Uterus (tissue), 4 donors: ENCODE data around the gene RGS6. TPM values are rescaled to one million over a fixed set of nuclear protein-coding genes. Genes with fewer than 3 reads are reported as not detected.

ENCODE experiments used
- DNase-seq, 2 donors: peaks; one replicate each; pipeline ENCODE4 v3.0.0-alpha.2; 2019 to 2020
- H3K27ac ChIP-seq, 2 donors: fragments of 200-600 bp; sonication (generic); 1 replicate in 1 of 2; 2 replicates in 1 of 2; pipeline ENCODE4 v1.5.1; 2016 to 2018
- H3K27me3 ChIP-seq, 2 donors: fragments of 200-600 bp; sonication (generic); one replicate each; pipeline ENCODE4 v1.5.1; 2018 to 2019; ENCODE audit warnings: control low read depth in 1 of 2
- H3K36me3 ChIP-seq, 2 donors: fragments of 200-600 bp; sonication (generic); one replicate each; pipeline ENCODE4 v1.5.1; 2019; ENCODE audit warnings: control low read depth in 1 of 2
- H3K4me1 ChIP-seq, 2 donors: fragments of 200-600 bp; sonication (generic); one replicate each; pipeline ENCODE4 v1.5.1; 2018 to 2019; ENCODE audit warnings: control low read depth in 1 of 2
- H3K4me3 ChIP-seq, 2 donors: fragments of 200-600 bp; sonication (generic); 1 replicate in 1 of 2; 2 replicates in 1 of 2; pipeline ENCODE4 v1.5.1; 2018 to 2019; ENCODE audit warnings: mild to moderate bottlenecking in 1 of 2
- H3K9me3 ChIP-seq, 2 donors: fragments of 200-600 bp; sonication (generic); one replicate each; pipeline ENCODE4 v1.5.1; 2019; ENCODE audit warnings: control low read depth in 1 of 2
- POLR2A ChIP-seq, 2 donors: fragments of 450-650 bp; IDR thresholded peaks; one replicate each; pipeline ENCODE4 v1.6.1; 2016; ENCODE audit warnings: antibody characterized with exemption in 2 of 2, mild to moderate bottlenecking in 1 of 2, moderate library complexity in 1 of 2
- intact Hi-C: fragments of 100-400 bp; cut with DNase I; formaldehyde crosslinking; loops from one replicate; pipeline ENCODE4 v1.15.1; 2023; ENCODE audit warnings: low total_unique reads
- total RNA-seq, 4 donors: library from RNA; depleted of rRNA in 3 of 4; stranded (reverse); fragments of >200 nt in 3 of 4; gene quantifications; one replicate each; pipeline versions ENCODE4 v1.1.0 to v1.2.4, GENCODE V29; 2014 to 2023
- TF ChIP-seq, protein P1 (sequence below), 4 experiments: fragments of 200-600 bp in 2 of 4; fragments of 450-650 bp in 2 of 4; sonication (generic) in 2 of 4; IDR thresholded peaks; one replicate each; pipeline ENCODE4 v1.5.1; 2016 to 2019; ENCODE audit warnings: antibody characterized with exemption in 4 of 4, mild to moderate bottlenecking in 2 of 4, moderate library complexity in 1 of 4
- donor health status: DM: yes; HTN: yes; CAD: no.

The RGS6 gene
- total RNA-seq, 4 donors from 2014 or later: 1.0 to 7.4 (median 6.2) TPM; not detected in 1

DNA sequence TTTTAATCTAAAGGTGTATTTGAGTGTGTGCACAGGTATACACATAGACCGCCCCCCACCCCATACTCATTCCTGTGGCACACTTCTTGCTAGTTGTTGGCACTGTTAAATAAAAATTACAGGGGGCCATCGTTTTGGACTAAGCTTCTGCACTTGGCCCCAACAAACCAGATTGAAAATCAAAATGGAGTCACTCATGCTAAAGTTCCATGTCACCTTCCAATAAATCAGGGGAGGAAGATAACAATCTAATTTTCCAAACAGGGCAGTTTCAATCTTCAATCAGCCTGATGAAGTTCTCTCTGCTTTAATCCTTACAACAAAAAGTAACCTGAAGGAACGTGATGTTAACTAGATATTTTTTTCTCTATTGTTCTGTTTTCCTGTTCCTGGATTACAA is 78.2 kb downstream of the RGS6 start:
- Histone ChIP-seq H3K27ac (no peak overlapping the region), H3K4me1 (no peaks in the 10 kb centered on the region), H3K27me3 (no peaks in the 10 kb centered on the region), H3K9me3 (no peaks in the 10 kb centered on the region), H3K36me3 (no peaks in the 10 kb centered on the region), H3K4me3 (no peak overlapping the region)
- no peak for DNase-seq
- intact Hi-C loops: no loop called here
- no peak for TF ChIP-seq POLR2A (IDR thresholded peaks at IDR 0.05)
- TF ChIP-seq, protein P1, sequence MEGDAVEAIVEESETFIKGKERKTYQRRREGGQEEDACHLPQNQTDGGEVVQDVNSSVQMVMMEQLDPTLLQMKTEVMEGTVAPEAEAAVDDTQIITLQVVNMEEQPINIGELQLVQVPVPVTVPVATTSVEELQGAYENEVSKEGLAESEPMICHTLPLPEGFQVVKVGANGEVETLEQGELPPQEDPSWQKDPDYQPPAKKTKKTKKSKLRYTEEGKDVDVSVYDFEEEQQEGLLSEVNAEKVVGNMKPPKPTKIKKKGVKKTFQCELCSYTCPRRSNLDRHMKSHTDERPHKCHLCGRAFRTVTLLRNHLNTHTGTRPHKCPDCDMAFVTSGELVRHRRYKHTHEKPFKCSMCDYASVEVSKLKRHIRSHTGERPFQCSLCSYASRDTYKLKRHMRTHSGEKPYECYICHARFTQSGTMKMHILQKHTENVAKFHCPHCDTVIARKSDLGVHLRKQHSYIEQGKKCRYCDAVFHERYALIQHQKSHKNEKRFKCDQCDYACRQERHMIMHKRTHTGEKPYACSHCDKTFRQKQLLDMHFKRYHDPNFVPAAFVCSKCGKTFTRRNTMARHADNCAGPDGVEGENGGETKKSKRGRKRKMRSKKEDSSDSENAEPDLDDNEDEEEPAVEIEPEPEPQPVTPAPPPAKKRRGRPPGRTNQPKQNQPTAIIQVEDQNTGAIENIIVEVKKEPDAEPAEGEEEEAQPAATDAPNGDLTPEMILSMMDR (IDR thresholded peaks at IDR 0.05): no peak

GRCh38 chr14:72013721-72014345 is 81.6 kb downstream of the RGS6 start:
- Histone ChIP-seq H3K27me3 (no peaks in the 10 kb centered on the region), H3K27ac (no peak overlapping the region), H3K4me1 (no peaks in the 10 kb centered on the region), H3K36me3 (no peaks in the 10 kb centered on the region), H3K9me3 (no peaks in the 10 kb centered on the region), H3K4me3 (no peak overlapping the region)
- DNase-seq: no peak
- intact Hi-C loops: no loop called here
- TF ChIP-seq, protein P1 (IDR thresholded peaks at IDR 0.05): no peak
- no peak for TF ChIP-seq POLR2A (IDR thresholded peaks at IDR 0.05)

- intact Hi-C loops: no loop called here
- H3K27me3 ChIP-seq: no peaks in the 10 kb centered on the region
- no peak overlapping the region for H3K4me3 ChIP-seq
- no peak for DNase-seq
- no peaks in the 10 kb centered on the region for H3K36me3 ChIP-seq
- no peaks in the 10 kb centered on the region for H3K9me3 ChIP-seq
- TF ChIP-seq POLR2A (IDR thresholded peaks at IDR 0.05): no peak
- TF ChIP-seq, protein P1 (IDR thresholded peaks at IDR 0.05): no peak
- no peaks in the 10 kb centered on the region for H3K4me1 ChIP-seq
- H3K27ac ChIP-seq: no peak overlapping the region
Observed at GRCh38 chr14:72014486-72014885, 82.3 kb downstream of the RGS6 start.

DNA sequence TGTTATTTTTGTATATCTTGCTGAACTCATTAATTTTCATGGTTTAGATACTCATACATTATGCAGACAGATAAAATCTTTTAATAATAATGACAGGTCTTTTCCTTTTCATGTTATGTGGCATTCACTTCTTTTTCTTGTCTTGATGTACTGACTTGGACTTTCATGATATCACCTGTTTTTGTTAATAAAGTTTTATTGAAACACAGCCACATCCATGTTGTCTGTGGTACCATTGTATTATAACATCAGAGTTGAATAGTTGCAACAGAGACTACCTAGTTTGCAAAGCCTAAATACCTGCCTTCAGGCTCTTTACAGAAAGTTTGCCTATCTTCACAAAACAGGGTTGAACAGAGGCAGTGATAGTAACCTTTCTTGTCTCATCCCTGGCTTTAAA is 85.1 kb downstream of the RGS6 start:
- no peak for DNase-seq
- H3K4me3 ChIP-seq: no peak overlapping the region
- TF ChIP-seq, protein P1 (IDR thresholded peaks at IDR 0.05): no peak
- intact Hi-C loops: no loop called here
- H3K27me3 ChIP-seq: no peaks in the 10 kb centered on the region
- H3K9me3 ChIP-seq: no peaks in the 10 kb centered on the region
- H3K27ac ChIP-seq: no peak overlapping the region
- no peaks in the 10 kb centered on the region for H3K4me1 ChIP-seq
- H3K36me3 ChIP-seq: no peaks in the 10 kb centered on the region

DNA sequence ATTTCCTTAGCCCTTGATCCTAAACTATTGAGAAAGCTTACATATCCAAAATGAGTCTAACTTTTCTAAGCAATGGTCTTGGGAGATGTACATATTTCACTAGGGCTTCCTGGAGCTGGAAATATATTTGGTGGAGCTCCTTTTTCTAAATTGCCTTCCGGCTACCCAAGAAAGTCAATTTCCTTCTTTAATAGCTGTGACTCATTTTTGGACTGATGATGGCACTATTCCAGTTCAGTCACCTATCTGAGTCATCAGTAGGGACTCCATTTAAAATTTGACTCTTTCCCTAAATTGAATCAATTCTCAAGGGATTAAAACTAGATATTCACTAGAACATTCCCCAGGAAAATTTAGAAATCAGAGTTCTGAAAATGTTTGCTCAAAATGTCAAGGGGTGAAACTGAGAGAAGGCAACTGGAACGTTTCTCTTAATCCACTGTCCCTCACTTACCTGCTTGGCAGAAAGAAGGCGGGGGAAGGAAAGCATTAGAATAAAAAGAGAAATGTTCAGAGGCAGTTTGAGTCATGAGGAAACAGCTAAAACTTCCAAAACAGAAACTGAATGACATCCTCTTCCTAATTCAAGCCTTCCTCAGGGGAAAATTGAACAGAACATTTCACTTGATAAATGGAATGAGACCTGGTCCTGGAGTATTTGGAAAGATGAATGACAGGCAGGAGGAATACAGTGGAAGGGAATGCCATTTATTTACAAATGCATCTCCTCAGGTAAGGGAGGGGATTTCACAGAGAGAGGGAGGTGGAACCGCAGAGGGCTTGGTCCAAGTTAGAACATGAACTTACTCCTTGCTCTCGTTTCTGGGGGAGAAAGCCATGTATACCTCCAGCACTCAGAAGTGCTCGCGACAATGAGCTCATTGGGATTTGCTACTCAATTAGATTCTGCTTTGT is 91.2 kb downstream of the RGS6 start:
- no peak overlapping the region for H3K4me3 ChIP-seq
- TF ChIP-seq POLR2A (IDR thresholded peaks at IDR 0.05): no peak
- TF ChIP-seq, protein P1 (IDR thresholded peaks at IDR 0.05): no peak
- no peaks in the 10 kb centered on the region for H3K36me3 ChIP-seq
- no peaks in the 10 kb centered on the region for H3K27me3 ChIP-seq
- H3K4me1 ChIP-seq: no peaks in the 10 kb centered on the region
- no peak for DNase-seq
- intact Hi-C loops: no loop called here
- H3K9me3 ChIP-seq: no peaks in the 10 kb centered on the region
- H3K27ac ChIP-seq: no peak overlapping the region
